Skin epidermis (tissue), 12 donors: ENCODE data around the gene SNRPB.

Experiments
- H3K27ac ChIP-seq, 21 experiments: fragments of 200-600 bp; sonication (generic) in 11 of 21; one replicate each; pipeline ENCODE4 v1.5.0; 2020; ENCODE audit warnings: mild to moderate bottlenecking in 3 of 21, inconsistent platforms in 2 of 21, moderate library complexity in 2 of 21
- H3K4me3 ChIP-seq, 7 experiments: fragments of 200-600 bp; sonication (generic) in 2 of 7; one replicate each; pipeline ENCODE4 v1.5.0; 2020; ENCODE audit warnings: inconsistent platforms in 2 of 7, mild to moderate bottlenecking in 2 of 7, moderate library complexity in 1 of 7

SNRPB gene

GRCh38 chr20:2449386-2449785 lies 21.2 kb downstream of the SNRPB start:
- no peak overlapping the region for H3K27ac ChIP-seq
- H3K4me3 ChIP-seq, result no peak overlapping the region

- H3K4me3 ChIP-seq, result no peak overlapping the region
- no peak overlapping the region for H3K27ac ChIP-seq
Observed at GRCh38 chr20:2446845-2447244, 23.7 kb downstream of the SNRPB start.

GRCh38 chr20:2431185-2431584 lies 39.4 kb downstream of the SNRPB start:
- H3K4me3 ChIP-seq, result no peak overlapping the region
- no peak overlapping the region for H3K27ac ChIP-seq

- no peak overlapping the region for H3K4me3 ChIP-seq
- no peak overlapping the region for H3K27ac ChIP-seq
Observed at GRCh38 chr20:2430538-2430937, 40.1 kb downstream of the SNRPB start.

- H3K27ac ChIP-seq, result no peak overlapping the region
- H3K4me3 ChIP-seq, result no peak overlapping the region
Observed at GRCh38 chr20:2429051-2429450, 41.5 kb downstream of the SNRPB start.

- Histone ChIP-seq H3K27ac (no peak overlapping the region), H3K4me3 (no peak overlapping the region)
Observed at GRCh38 chr20:2421247-2421646, 49.3 kb downstream of the SNRPB start.

- no peak overlapping the region for H3K27ac ChIP-seq
- no peak overlapping the region for H3K4me3 ChIP-seq
Observed at GRCh38 chr20:2420510-2420909, 50.1 kb downstream of the SNRPB start.

GRCh38 chr20:2418388-2418787 lies 52.2 kb downstream of the SNRPB start:
- Histone ChIP-seq H3K4me3 (no peak overlapping the region), H3K27ac (no peak overlapping the region)

- H3K27ac ChIP-seq, result no peak overlapping the region
- no peak overlapping the region for H3K4me3 ChIP-seq
Observed at GRCh38 chr20:2417213-2417541, 53.4 kb downstream of the SNRPB start.

- Histone ChIP-seq H3K27ac (no peak overlapping the region), H3K4me3 (no peak overlapping the region)
Observed at GRCh38 chr20:2416541-2417212, 53.9 kb downstream of the SNRPB start.
